Pulmonary artery endothelial cell (primary cell): Measurements from ENCODE around the gene ADAMTS17. TPM values are rescaled to one million over a fixed set of nuclear protein-coding genes. Genes with fewer than 3 reads are reported as not detected.

Experiments
- DNase-seq: peaks from one replicate; pipeline ENCODE4 v3.0.0-alpha.2; 2011; ENCODE audit warnings: low read depth, low spot score
- total RNA-seq: library from RNA; depleted of rRNA; stranded (reverse); fragments of >200 nt; gene quantifications from 2 replicates; pipeline ENCODE4 v1.2.3, GENCODE V29; 2014

The ADAMTS17 gene
- total RNA-seq, 1 donor from 2014 or later, result 0.13 TPM

DNA sequence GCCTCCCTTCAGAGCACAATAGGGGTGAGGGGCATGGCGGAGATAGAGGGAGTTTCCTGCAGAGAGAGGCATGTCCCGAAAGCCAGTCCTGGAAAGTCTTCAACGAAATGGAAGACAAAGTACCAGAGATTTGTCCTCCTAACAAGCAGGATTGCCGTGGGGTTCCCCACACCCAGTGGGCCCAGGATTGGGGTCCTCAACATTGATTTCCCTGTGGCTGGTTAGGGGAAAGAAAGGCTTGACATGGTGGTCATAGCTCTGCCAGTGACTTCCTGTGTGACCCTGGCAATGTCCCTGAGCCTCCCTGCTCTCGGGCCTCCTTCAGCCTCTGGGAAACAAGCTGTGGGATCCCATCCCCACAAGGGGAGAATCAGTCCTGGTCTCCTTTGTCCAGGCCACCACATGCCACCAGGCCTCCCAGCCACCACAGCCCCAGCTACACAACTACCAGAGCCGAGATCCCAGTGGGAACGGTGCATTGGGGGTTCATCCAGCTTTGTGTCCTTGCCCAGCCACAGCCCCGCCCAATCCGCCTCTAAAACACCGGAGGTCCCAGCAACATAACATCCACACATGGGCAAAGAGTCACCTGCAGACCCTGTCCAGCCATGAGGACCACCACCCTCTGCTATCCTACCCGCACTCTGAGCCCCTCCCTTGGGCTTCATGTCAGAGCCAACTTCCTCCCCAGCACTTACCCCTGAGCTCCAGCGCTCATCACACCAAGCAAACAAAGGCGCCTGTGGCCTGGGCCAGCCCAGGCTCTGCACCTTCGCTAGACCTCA lies 63.0 kb downstream of the ADAMTS17 start:
- DNase-seq, result no peak

GRCh38 chr15:100277087-100277855 lies 64.5 kb downstream of the ADAMTS17 start:
- no peak for DNase-seq

DNA sequence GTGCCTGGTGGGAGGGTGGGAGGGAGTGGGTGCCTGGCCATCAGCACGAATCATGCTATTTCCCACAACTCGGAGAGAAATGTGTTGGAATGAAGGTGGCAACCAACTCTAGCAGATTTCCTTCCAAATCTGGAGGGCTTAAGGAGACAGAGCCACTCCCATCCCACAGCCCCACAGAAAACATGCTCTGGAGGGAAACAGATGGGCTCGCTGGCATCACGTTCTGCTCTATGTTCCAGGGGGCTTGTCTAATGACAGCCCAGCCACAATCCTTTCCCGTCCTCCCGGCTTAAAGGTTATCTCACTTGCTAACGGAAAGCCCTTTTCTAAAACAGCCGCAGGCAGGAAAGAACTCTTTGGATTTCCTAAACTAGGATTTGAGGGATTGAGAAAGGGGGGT lies 65.3 kb downstream of the ADAMTS17 start:
- DNase-seq, result no peak

DNA sequence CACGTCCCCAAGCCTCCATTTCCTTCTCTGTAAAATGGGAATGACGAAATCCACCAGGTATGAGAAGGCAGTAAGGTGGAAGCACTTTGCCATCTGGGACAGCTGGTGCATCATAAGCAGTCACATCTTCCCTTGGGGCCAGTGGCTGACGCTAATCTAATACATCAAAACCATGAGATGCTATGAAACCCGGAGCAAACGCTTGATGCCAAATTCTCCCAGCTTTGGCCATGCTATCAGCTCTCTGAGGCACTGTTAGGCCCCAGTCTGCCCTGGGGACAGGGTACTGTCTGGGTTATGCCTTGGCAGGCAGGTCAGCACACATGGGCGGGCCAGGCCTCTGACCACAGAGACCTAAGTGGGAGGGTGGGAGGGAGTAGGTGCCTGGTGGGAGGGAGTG lies 66.1 kb downstream of the ADAMTS17 start:
- no peak for DNase-seq

DNA sequence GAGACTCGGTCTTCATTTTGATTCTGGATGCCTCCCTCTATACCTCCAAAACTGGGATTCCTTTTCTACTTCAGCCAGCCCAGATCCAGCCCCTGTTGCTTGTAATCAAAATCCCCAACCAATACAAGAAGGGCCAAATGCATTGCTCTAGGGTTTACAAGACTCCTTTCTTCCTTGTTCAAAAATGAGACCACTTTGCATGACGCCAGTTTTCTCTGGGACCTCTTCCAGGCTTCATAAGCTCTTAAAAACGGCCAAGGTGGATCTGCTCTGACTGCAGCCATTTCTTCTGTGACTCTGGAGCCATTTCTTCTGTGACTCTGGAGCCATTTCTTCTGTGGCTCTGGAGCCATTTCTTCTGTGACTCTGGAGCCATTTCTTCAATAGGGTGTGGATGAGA lies 71.9 kb downstream of the ADAMTS17 start:
- DNase-seq, result no peak

DNA sequence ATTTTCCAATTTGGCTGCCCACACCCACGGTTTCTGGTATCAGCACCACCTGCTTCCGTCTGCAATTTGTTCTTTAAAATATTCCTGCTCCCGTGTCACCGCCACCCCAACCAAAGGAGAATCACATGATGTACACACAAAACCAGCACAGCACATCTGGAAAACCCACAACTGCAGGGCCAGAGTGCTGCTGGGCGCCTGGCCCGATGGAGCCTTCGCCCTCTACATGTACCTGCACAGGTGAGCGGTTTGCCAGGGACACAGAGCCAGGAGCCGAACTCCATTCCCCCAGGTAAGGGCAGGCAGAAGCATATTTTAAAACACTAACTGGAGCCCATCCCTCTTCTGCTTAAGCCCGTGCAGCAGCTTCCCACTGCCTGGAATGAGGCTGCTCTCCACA lies 75.6 kb downstream of the ADAMTS17 start:
- DNase-seq, result no peak

- no peak for DNase-seq
These were observed 76.1 kb downstream of the ADAMTS17 start for GRCh38 chr15:100265641-100266035.

GRCh38 chr15:100264994-100265640 lies 76.7 kb downstream of the ADAMTS17 start:
- no peak for DNase-seq

DNA sequence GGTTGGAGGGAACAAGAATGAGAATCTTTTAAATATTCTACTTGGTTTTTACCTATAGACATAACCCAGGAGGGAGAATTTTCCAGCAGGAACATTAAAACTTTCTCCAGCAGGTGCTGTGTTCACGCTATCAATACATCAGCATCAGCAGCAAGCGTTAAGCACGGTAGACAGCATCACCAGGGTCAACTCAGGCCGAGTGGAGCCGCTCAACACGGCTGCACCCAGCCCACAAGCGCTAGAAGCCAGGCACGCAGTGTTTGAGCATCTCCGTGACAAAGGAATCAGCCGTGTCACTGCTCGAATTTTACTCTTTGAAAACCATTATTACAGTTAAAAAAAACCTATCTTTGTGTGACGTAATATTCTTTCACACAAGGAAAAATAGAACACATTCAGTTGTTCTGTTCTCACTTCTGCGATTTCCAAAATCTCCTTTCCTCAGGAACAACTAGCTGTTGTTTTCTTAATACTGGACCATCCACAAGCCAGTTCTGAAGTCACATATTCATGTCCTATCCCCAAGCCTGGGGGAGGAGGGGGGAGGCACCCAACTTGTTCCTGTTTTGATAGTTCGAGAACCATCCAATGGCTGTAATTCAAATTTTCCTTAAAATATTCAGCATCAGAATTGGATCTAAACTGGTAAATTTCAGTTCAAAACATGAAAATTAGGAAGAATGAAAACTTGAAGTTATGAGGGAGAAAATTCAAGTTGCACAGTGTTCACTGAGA lies 77.9 kb downstream of the ADAMTS17 start:
- no peak for DNase-seq

DNA sequence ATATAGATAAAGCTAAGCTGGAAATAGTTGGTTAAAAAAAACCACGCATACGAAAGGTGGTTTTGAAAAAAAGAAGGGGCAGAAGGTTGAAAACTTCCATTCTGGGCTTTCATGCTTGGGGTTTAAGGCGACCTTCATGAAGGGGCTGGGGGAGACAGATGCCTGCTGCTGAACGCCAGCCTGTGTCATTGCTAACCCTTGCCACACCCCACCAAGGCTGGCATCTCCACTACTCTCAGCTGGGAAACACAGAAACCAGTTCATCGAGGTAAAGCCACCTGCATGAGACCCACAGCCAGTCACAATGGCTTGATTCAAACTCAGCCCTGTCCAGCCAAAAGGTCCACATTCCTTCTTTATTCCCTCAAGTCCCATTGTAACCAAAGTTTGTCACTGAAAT lies 78.7 kb downstream of the ADAMTS17 start:
- no peak for DNase-seq

DNA sequence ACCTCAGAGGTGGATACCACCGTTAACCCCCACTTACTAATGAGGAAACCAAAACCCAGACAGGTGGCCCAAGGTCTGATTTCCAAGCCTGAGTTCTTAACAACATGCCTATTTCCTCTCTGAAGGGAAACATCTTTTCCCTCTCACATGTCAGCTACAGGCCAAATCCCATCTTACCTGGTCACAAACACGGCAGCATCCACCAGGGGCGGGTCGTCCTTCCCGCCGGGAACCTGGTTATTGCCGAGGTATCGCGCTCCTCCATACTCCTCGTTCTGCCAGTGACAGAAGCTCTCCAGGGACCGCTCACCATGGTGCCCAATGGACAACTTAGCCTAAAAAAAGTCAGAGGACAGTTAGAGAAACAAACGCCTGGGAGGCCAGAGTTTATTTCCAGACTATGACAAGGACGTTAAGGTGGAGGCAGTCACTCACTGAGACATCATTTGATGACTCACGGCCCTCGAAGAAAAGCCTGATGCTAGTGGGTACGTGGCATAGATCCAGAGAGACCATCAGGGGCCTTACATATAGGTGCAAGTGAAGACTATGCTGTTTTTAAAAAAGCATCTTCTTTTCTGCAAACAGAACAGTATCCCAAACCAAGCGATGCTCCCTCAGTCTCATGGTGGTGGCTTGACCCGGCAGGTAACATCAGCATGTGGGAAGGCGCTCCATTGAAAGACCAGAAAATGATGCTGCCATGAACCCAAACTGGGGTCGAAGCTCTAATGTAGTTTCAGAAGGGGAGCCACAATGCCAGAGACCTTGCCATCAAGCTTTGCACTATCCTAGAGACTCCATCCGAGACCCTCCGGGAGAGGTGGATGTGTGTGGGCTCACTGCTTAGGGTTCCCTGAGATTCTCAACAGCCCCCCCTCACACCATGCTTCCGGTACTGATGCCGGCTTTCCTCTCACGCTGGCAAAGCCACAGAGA lies 80.2 kb downstream of the ADAMTS17 start:
- no peak for DNase-seq

- DNase-seq, result no peak
These were observed 82.5 kb downstream of the ADAMTS17 start for GRCh38 chr15:100259266-100259665.

DNA sequence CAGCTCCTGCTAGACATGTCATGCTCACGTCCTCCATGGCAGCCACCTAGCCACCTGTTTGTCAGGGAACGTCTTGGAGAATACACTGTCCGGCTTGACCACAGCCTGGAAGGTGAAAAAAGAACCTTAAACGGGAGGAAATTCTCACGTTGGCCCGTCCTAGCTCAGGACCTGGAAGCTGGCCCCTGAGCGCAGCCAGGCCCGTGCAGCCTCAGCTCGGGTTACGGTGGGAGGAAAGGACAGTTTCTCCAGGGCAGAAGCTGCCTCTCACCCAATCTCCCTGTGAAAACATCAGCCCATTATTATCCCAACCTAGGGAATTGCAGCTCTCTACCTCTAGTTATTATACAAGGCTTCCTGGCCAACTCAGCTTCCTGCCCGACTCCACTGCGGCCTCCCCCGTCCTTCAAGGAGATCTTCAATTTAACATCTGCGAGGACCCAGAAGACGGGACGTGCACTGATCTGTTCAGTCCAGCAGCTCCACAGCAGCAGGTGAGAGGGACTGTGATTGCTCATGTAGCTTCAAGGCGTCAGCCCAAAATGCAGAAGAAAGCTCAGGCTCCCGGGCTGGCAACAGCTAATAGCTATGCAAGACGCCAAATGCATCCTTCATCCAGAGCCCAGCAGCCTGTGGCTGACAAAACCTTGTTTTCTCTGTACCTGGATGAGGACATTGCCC lies 84.7 kb downstream of the ADAMTS17 start:
- DNase-seq, result no peak

DNA sequence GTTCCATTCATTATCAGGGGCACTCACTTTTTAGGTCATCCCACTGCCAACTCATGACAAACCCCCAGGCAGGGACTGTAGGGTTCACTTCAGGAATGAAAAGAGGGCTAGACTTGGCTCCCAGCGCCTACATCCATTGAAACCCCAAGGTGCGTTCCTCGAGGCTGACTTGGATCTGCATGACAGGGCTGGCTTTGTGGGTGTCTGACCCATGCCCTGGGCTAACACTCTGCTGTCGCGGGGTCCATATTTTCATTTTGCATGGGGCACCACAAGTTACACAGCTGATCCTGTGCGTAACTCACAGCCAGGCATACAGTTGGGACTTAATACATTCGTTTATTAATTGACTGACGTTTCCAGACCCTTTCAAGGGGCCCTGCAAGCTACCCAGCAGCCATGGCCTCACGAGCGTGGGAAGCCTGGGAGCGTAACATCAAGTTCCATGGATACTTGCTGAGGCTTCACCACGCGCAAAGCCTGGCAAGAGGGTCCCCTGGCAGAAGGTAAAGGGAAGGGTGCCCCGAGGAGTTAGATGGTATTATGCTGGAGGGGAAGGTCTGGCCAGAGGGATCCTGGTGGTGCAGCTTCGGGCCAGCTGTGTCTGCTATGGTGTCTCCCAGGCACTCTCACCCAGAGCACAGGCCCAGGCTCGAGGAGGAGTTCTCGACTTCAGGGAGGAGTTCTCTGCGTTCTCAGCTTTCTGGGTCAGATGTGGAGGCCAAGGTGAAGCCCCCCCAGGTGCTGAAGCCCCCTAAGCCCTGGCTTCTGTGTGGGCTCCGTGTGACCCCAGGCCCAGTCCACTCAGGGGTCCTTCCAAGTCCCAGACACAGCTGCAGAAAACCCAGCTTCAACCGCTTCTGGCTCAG lies 85.4 kb downstream of the ADAMTS17 start:
- no peak for DNase-seq

DNA sequence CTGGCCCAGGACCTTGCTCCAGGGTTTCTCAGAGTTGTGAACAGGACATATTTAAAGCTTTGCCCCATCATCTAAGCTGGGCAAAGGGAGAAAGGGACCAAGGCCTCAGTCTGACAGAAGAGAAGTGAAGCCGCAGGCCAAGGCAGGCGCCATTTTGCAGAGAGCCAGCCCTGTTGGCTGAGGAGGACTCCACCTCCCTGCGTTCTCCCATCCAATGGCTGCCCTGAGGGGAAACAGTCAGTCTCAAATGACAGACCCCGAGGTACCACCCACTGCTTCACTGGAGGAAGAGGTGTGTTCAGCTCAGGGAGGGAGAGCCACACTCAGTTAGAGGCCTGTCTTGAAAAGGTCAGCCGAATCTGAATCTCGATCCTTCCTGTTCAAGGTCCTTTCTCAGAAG lies 86.1 kb downstream of the ADAMTS17 start:
- no peak for DNase-seq

GRCh38 chr15:100254691-100255090 lies 87.1 kb downstream of the ADAMTS17 start:
- DNase-seq, result no peak

- DNase-seq, result no peak
These were observed 87.5 kb downstream of the ADAMTS17 start for GRCh38 chr15:100254285-100254684.

- DNase-seq, result no peak
These were observed 88.1 kb downstream of the ADAMTS17 start for GRCh38 chr15:100253640-100254039.
